WTC11 (cell line): Measurements from ENCODE around the gene STAG1. TPM values are rescaled to one million over a fixed set of nuclear protein-coding genes. Genes with fewer than 3 reads are reported as not detected.

Source experiments
- ATAC-seq: fragments of 200-7000 bp; cut with Tn5 transposase; 2 replicates; pipeline ENCODE4 v1.10.0; 2021; ENCODE audit warnings: mild to moderate bottlenecking, moderate library complexity
- CTCF ChIA-PET: fragments of 300-600 bp; sonication (Branson Sonifier 250); formaldehyde crosslinking; loops from one replicate; lab custom pipeline; 2021; ENCODE audit warnings: antibody characterized with exemption; lab: Charles Lee
- POLR2A ChIA-PET: fragments of 350-600 bp; sonication (Branson Sonifier 250); formaldehyde crosslinking; loops from one replicate; lab custom pipeline; 2021; ENCODE audit warnings: antibody characterized with exemption; lab: Charles Lee
- DNase-seq: peaks from one replicate; pipeline ENCODE4 v3.0.0; 2021; ENCODE audit warnings: low spot score
- H3K27ac Mint-ChIP-seq: 2 replicates; pipeline ENCODE4 v1.8.0; 2021; ENCODE audit warnings: mixed read lengths
- H3K27me3 Mint-ChIP-seq: 2 replicates; pipeline ENCODE4 v1.8.0; 2021; ENCODE audit warnings: low read depth, mild to moderate bottlenecking, moderate library complexity, mixed read lengths
- H3K36me3 Mint-ChIP-seq: 2 replicates; pipeline ENCODE4 v1.8.0; 2021; ENCODE audit warnings: mixed read lengths
- H3K4me1 Mint-ChIP-seq: 2 replicates; pipeline ENCODE4 v1.8.0; 2022; ENCODE audit warnings: mixed read lengths
- H3K4me3 Mint-ChIP-seq: 2 replicates; pipeline ENCODE4 v1.8.0; 2021; ENCODE audit warnings: mild to moderate bottlenecking, moderate library complexity, mixed read lengths
- H3K9me3 Mint-ChIP-seq: 2 replicates; pipeline ENCODE4 v1.8.0; 2021; ENCODE audit warnings: mixed read lengths
- AFF4 ChIP-seq: sonication (generic); formaldehyde crosslinking; IDR thresholded peaks from 2 replicates; pipeline ENCODE4 v1.8.1; 2023; ENCODE audit warnings: mild to moderate bottlenecking, missing genetic modification reagents, borderline replicate concordance
- ATF6 ChIP-seq: sonication (generic); formaldehyde crosslinking; IDR thresholded peaks from 2 replicates; pipeline ENCODE4 v1.8.1; 2023; ENCODE audit warnings: mild to moderate bottlenecking, missing genetic modification reagents
- CREM ChIP-seq: sonication (generic); formaldehyde crosslinking; IDR thresholded peaks from 2 replicates; pipeline ENCODE4 v1.8.1; 2022; ENCODE audit warnings: mild to moderate bottlenecking, missing genetic modification reagents, moderate library complexity
- ETV6 ChIP-seq: sonication (generic); formaldehyde crosslinking; IDR thresholded peaks from 2 replicates; pipeline ENCODE4 v1.8.1; 2022; ENCODE audit warnings: mild to moderate bottlenecking, missing genetic modification reagents
- FOXP4 ChIP-seq: sonication (generic); formaldehyde crosslinking; IDR thresholded peaks from 2 replicates; pipeline ENCODE4 v1.8.0; 2022; ENCODE audit warnings: mild to moderate bottlenecking, missing genetic modification reagents
- IRF1 ChIP-seq: sonication (generic); formaldehyde crosslinking; IDR thresholded peaks from 2 replicates; pipeline ENCODE4 v1.8.0; 2023; ENCODE audit warnings: missing genetic modification reagents
- MXD4 ChIP-seq: fragments of 250-450 bp; sonication (Bioruptor Pico); IDR thresholded peaks from 2 replicates; pipeline ENCODE4 v1.8.0; 2021; ENCODE audit warnings: mild to moderate bottlenecking, moderate library complexity, borderline replicate concordance
- PREB ChIP-seq: sonication (generic); formaldehyde crosslinking; IDR thresholded peaks from 2 replicates; pipeline ENCODE4 v1.8.1; 2022; ENCODE audit warnings: mild to moderate bottlenecking, missing genetic modification reagents, moderate library complexity, borderline replicate concordance
- PRRX2 ChIP-seq: fragments of 250-450 bp; sonication (Bioruptor Pico); IDR thresholded peaks from 2 replicates; pipeline ENCODE4 v1.8.0; 2021; ENCODE audit warnings: mild to moderate bottlenecking
- SMAD3 ChIP-seq: sonication (generic); formaldehyde crosslinking; IDR thresholded peaks from 2 replicates; pipeline ENCODE4 v1.8.0; 2022; ENCODE audit warnings: missing genetic modification reagents, mild to moderate bottlenecking, borderline replicate concordance
- SMAD4 ChIP-seq: sonication (generic); formaldehyde crosslinking; IDR thresholded peaks from 2 replicates; pipeline ENCODE4 v1.8.0; 2022; ENCODE audit warnings: mild to moderate bottlenecking, missing genetic modification reagents
- STAT6 ChIP-seq: sonication (generic); formaldehyde crosslinking; conservative IDR thresholded peaks from 2 replicates; pipeline ENCODE4 v1.8.1; 2023; ENCODE audit warnings: mild to moderate bottlenecking, low read depth, missing genetic modification reagents, moderate library complexity
- TEAD1 ChIP-seq: sonication (generic); formaldehyde crosslinking; IDR thresholded peaks from 2 replicates; pipeline ENCODE4 v1.8.0; 2022; ENCODE audit warnings: mild to moderate bottlenecking, missing genetic modification reagents
- TEAD4 ChIP-seq: sonication (generic); formaldehyde crosslinking; IDR thresholded peaks from 2 replicates; pipeline ENCODE4 v1.8.0; 2022; ENCODE audit warnings: mild to moderate bottlenecking, missing genetic modification reagents
- ZNF121 ChIP-seq: sonication (generic); formaldehyde crosslinking; IDR thresholded peaks from 2 replicates; pipeline ENCODE4 v1.8.0; 2023; ENCODE audit warnings: missing genetic modification reagents
- ZNF671 ChIP-seq: fragments of 250-450 bp; sonication (Bioruptor Pico); IDR thresholded peaks from 2 replicates; pipeline ENCODE4 v1.8.0; 2021; ENCODE audit warnings: mild to moderate bottlenecking
- ZSCAN18 ChIP-seq: fragments of 250-450 bp; sonication (Bioruptor Pico); IDR thresholded peaks from 2 replicates; pipeline ENCODE4 v2.1.2; 2022; ENCODE audit warnings: mild to moderate bottlenecking, moderate library complexity
- total RNA-seq: library from RNA; stranded (reverse); gene quantifications from 3 replicates; pipeline ENCODE4 v1.2.3, GENCODE V29; 2021
- TF ChIP-seq, protein P1 (sequence below): sonication (generic); formaldehyde crosslinking; IDR thresholded peaks from 2 replicates; pipeline ENCODE4 v1.8.0; 2022; ENCODE audit warnings: mild to moderate bottlenecking, missing genetic modification reagents
- TF ChIP-seq, protein P2 (sequence below): sonication (generic); formaldehyde crosslinking; IDR thresholded peaks from 2 replicates; pipeline ENCODE4 v1.8.1; 2022; ENCODE audit warnings: missing genetic modification reagents, borderline replicate concordance

The STAG1 gene
- total RNA-seq, 1 experiment from 2014 or later = 20.7 TPM

- TF ChIP-seq, protein P1, sequence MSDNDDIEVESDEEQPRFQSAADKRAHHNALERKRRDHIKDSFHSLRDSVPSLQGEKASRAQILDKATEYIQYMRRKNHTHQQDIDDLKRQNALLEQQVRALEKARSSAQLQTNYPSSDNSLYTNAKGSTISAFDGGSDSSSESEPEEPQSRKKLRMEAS = no peak
- no peak for TF ChIP-seq TEAD4 (CRISPR knock-in tag)
- TF ChIP-seq IRF1 (CRISPR knock-in tag) = no peak
- no peak for TF ChIP-seq STAT6
- TF ChIP-seq MXD4 (CRISPR knock-in tag) = no peak
- TF ChIP-seq SMAD3 = no peak
- no peak for TF ChIP-seq FOXP4 (CRISPR knock-in tag)
- TF ChIP-seq PRRX2 = no peak
- TF ChIP-seq ZNF121 = no peak
- TF ChIP-seq, protein P2, sequence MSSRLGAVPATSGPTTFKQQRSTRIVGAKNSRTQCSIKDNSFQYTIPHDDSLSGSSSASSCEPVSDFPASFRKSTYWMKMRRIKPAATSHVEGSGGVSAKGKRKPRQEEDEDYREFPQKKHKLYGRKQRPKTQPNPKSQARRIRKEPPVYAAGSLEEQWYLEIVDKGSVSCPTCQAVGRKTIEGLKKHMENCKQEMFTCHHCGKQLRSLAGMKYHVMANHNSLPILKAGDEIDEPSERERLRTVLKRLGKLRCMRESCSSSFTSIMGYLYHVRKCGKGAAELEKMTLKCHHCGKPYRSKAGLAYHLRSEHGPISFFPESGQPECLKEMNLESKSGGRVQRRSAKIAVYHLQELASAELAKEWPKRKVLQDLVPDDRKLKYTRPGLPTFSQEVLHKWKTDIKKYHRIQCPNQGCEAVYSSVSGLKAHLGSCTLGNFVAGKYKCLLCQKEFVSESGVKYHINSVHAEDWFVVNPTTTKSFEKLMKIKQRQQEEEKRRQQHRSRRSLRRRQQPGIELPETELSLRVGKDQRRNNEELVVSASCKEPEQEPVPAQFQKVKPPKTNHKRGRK (CRISPR knock-in tag) = no peak
Measured at GRCh38 chr3:136334209-136334608, 418.0 kb downstream of the STAG1 start (continued).

DNA sequence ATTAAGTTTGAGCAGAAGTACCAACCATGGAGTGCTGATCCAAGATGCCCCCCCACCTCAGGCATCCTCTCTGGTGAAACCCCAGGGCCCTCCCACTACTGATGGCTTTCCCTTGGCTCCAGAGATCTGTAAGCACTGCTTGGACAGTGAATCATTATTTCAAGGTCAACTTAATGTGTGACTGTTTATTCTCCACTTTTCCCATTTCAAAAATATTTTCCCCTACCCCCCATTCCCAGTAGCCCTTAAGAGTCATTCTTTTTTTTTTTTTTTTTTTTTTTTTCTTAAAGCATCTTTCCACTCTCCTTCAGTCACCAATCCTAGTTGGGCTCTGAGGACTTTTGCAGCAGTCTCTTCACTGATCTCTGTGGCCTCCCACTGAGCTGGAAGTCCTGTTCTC lies 419.4 kb downstream of the STAG1 start:
- Mint-ChIP-seq H3K27ac (no peak overlapping the region), H3K36me3 (peaks cover 22% of the 10 kb centered on the region), H3K9me3 (no peaks in the 10 kb centered on the region), H3K27me3 (no peaks in the 10 kb centered on the region), H3K4me1 (no peaks in the 10 kb centered on the region), H3K4me3 (no peak overlapping the region)
- DNase-seq (no peak), ATAC-seq (no peak)
- CTCF ChIA-PET = no interaction called here
- POLR2A ChIA-PET = no interaction called here
- no peak for TF ChIP-seq CREM
- no peak for TF ChIP-seq ETV6
- TF ChIP-seq ZSCAN18 (CRISPR knock-in tag) = no peak
- TF ChIP-seq ATF6 (CRISPR knock-in tag) = no peak
- TF ChIP-seq TEAD1 (CRISPR knock-in tag) = no peak
- no peak for TF ChIP-seq ZNF671 (CRISPR knock-in tag)
- no peak for TF ChIP-seq AFF4 (CRISPR knock-in tag)
- no peak for TF ChIP-seq PREB
- TF ChIP-seq FOXP4 (CRISPR knock-in tag) = no peak
- no peak for TF ChIP-seq SMAD4 (CRISPR knock-in tag)
